Bronchial epithelial cell (primary cell): Measurements from ENCODE around the gene OR4F15. TPM values are rescaled to one million over a fixed set of nuclear protein-coding genes. Genes with fewer than 3 reads are reported as not detected.
"Not testable (repeated sequence)": the region's sequence is repeated elsewhere in the genome, so short reads cannot be mapped to it uniquely, and the experiment has no call there.

Source experiments
- DNase-seq: peaks from one replicate; pipeline ENCODE4 v3.0.0-alpha.2; 2010; ENCODE audit warnings: low read depth
- FAIRE-seq: peaks from 2 replicates; lab custom pipeline; 2011; peaks lifted over from hg19 to GRCh38; lab: Jason Lieb, UNC
- H3K27me3 ChIP-seq: 2 replicates; pipeline ENCODE4 v1.5.1; 2011; ENCODE audit warnings: low read length; ENCODE audit not compliant: control insufficient read depth, insufficient read depth
- H3K36me3 ChIP-seq: 2 replicates; pipeline ENCODE4 v1.5.1; 2011; ENCODE audit warnings: low read length; ENCODE audit not compliant: control insufficient read depth, insufficient read depth
- H3K4me3 ChIP-seq: 2 replicates; pipeline ENCODE4 v1.5.1; 2011; ENCODE audit warnings: mild to moderate bottlenecking, low read depth, low read length, control low read depth
- CTCF ChIP-seq: IDR thresholded peaks from 2 replicates; pipeline ENCODE4 v1.5.1; 2011; ENCODE audit warnings: mild to moderate bottlenecking, moderate library complexity, low read length, control low read depth, inconsistent platforms; ENCODE audit not compliant: insufficient read depth, severe bottlenecking
- total RNA-seq: library from RNA; depleted of rRNA; stranded (reverse); fragments of >200 nt; gene quantifications from 2 replicates; pipeline ENCODE4 v1.2.1, GENCODE V29; 2014

The OR4F15 gene
- total RNA-seq, 1 donor from 2014 or later = not detected

- peaks cover 4% of the 10 kb centered on the region for H3K27me3 ChIP-seq
- H3K36me3 ChIP-seq = no peaks in the 10 kb centered on the region
- no peak overlapping the region for H3K4me3 ChIP-seq
- peak; percentile 64 for TF ChIP-seq CTCF
- no peak for FAIRE-seq
- peak; percentile 16 for DNase-seq
These were observed 38.4 kb upstream of the OR4F15 start for GRCh38 chr15:101773496-101774100.

- no peak for FAIRE-seq
- Histone ChIP-seq H3K4me3 (no peak overlapping the region), H3K36me3 (no peaks in the 10 kb centered on the region), H3K27me3 (peaks cover 6% of the 10 kb centered on the region)
- DNase-seq = no peak
- TF ChIP-seq CTCF = no peak
These were observed 36.9 kb upstream of the OR4F15 start for GRCh38 chr15:101775136-101775535.

GRCh38 chr15:101778576-101778975, 33.4 kb upstream of the OR4F15 start:
- H3K27me3 ChIP-seq, DNase-seq, H3K4me3 ChIP-seq, FAIRE-seq, H3K36me3 ChIP-seq: not testable (repeated sequence)

- H3K27me3 ChIP-seq, FAIRE-seq, H3K36me3 ChIP-seq, H3K4me3 ChIP-seq: not testable (repeated sequence)
- peak; percentile 47 for DNase-seq
These were observed 31.8 kb upstream of the OR4F15 start for GRCh38 chr15:101780225-101780624.

GRCh38 chr15:101781928-101782327, 30.1 kb upstream of the OR4F15 start:
- FAIRE-seq (no peak), DNase-seq (no peak)
- Histone ChIP-seq H3K36me3 (no peaks in the 10 kb centered on the region), H3K27me3 (peaks cover 6% of the 10 kb centered on the region), H3K4me3 (no peak overlapping the region)
- TF ChIP-seq CTCF = no peak

GRCh38 chr15:101784644-101785043, 27.4 kb upstream of the OR4F15 start:
- no peak for DNase-seq
- Histone ChIP-seq H3K36me3 (no peaks in the 10 kb centered on the region), H3K27me3 (no peaks in the 10 kb centered on the region), H3K4me3 (no peak overlapping the region)
- no peak for FAIRE-seq
- TF ChIP-seq CTCF = no peak

- not testable (repeated sequence) for H3K27me3 ChIP-seq, H3K4me3 ChIP-seq, H3K36me3 ChIP-seq, DNase-seq, FAIRE-seq
These were observed 25.6 kb upstream of the OR4F15 start for GRCh38 chr15:101786422-101786821.

GRCh38 chr15:101788001-101788400, 24.0 kb upstream of the OR4F15 start:
- not testable (repeated sequence) for H3K36me3 ChIP-seq, DNase-seq, H3K4me3 ChIP-seq, H3K27me3 ChIP-seq, FAIRE-seq

GRCh38 chr15:101788503-101789269, 23.3 kb upstream of the OR4F15 start:
- not testable (repeated sequence) for FAIRE-seq, DNase-seq, H3K4me3 ChIP-seq, H3K36me3 ChIP-seq, H3K27me3 ChIP-seq

GRCh38 chr15:101790748-101791147, 21.3 kb upstream of the OR4F15 start:
- DNase-seq, H3K27me3 ChIP-seq, H3K36me3 ChIP-seq, H3K4me3 ChIP-seq: not testable (repeated sequence)
- peak; percentile 88 for FAIRE-seq
